Measurements from ENCODE around the gene FES.
"Not testable (repeated sequence)": the region's sequence is repeated elsewhere in the genome, so short reads cannot be mapped to it uniquely, and the experiment has no call there.

FES gene

GRCh38 chr15:90893175-90894090 is 9.1 kb downstream of the FES start:
- peak; percentile 28 for DNase-seq

GRCh38 chr15:90895571-90896117 is 11.3 kb downstream of the FES start:
- DNase-seq, result peak; percentile 98

GRCh38 chr15:90897131-90897655 is 12.9 kb downstream of the FES start:
- DNase-seq, result not testable (repeated sequence)

- DNase-seq, result peak; percentile 32
Measured at GRCh38 chr15:90901175-90902039, 17.1 kb downstream of the FES start.

- DNase-seq, result peak; percentile 85
Measured at GRCh38 chr15:90902040-90902839, 17.9 kb downstream of the FES start.

- peak; percentile 64 for DNase-seq
Measured at GRCh38 chr15:90902840-90903732, 18.8 kb downstream of the FES start, which contains the start of gene MAN2A2. TSS of gene MAN2A2 (plus strand) at chr15:90903302. CDS start at chr15:90904208, 906 bp downstream.

GRCh38 chr15:90903733-90904536 is 19.6 kb downstream of the FES start:
- DNase-seq, result peak; percentile 26

- DNase-seq, result no peak
Measured at GRCh38 chr15:90904746-90905145, 20.4 kb downstream of the FES start.

- no peak for DNase-seq
Measured at GRCh38 chr15:90905306-90906180, 21.2 kb downstream of the FES start.

- DNase-seq, result no peak
Measured at GRCh38 chr15:90906181-90906849, 22.0 kb downstream of the FES start.

GRCh38 chr15:90907051-90907660 is 22.9 kb downstream of the FES start:
- no peak for DNase-seq

GRCh38 chr15:90907838-90908507 is 23.7 kb downstream of the FES start:
- peak; percentile 19 for DNase-seq

GRCh38 chr15:90909449-90909848 is 25.1 kb downstream of the FES start:
- not testable (repeated sequence) for DNase-seq

- DNase-seq, result no peak
Measured at GRCh38 chr15:90909976-90910375, 25.7 kb downstream of the FES start.

GRCh38 chr15:90910441-90911301 is 26.4 kb downstream of the FES start:
- DNase-seq, result no peak

- no peak for DNase-seq
Measured at GRCh38 chr15:90911302-90911623, 27.0 kb downstream of the FES start.
